Neural crest cell (in vitro differentiated cells): ENCODE data around the gene NOTCH4. TPM values are rescaled to one million over a fixed set of nuclear protein-coding genes. Genes with fewer than 3 reads are reported as not detected.

Source experiments
- DNase-seq: peaks from one replicate; pipeline ENCODE4 v3.0.0; 2021; ENCODE audit warnings: low read depth, mixed read lengths, low spot score
- H3K27ac Mint-ChIP-seq: one replicate; pipeline ENCODE4 v1.8.0; 2021; ENCODE audit warnings: mild to moderate bottlenecking, mixed read lengths; ENCODE audit not compliant: unreplicated experiment
- H3K27me3 Mint-ChIP-seq: 2 replicates; pipeline ENCODE4 v1.8.0; 2021; ENCODE audit warnings: low read depth, mild to moderate bottlenecking, mixed read lengths
- H3K36me3 Mint-ChIP-seq: 2 replicates; pipeline ENCODE4 v1.8.0; 2021; ENCODE audit warnings: low read depth, mild to moderate bottlenecking, mixed read lengths
- H3K4me1 Mint-ChIP-seq: 2 replicates; pipeline ENCODE4 v1.8.0; 2021; ENCODE audit warnings: mixed read lengths
- H3K4me3 Mint-ChIP-seq: one replicate; pipeline ENCODE4 v1.8.0; 2021; ENCODE audit warnings: mild to moderate bottlenecking, mixed read lengths
- H3K9me3 Mint-ChIP-seq: 2 replicates; pipeline ENCODE4 v1.8.0; 2021; ENCODE audit warnings: mixed read lengths
- CTCF ChIP-seq: fragments of 200-600 bp; sonication (generic); conservative IDR thresholded peaks from 2 replicates; pipeline ENCODE4 v1.5.0; 2021; ENCODE audit warnings: antibody characterized with exemption, mild to moderate bottlenecking
- microRNA-seq: library from miRNA; unstranded; fragments of <30 nt; microRNA quantifications from one replicate; pipeline ENCODE4, GENCODE V29; 2020
- total RNA-seq: library from RNA; stranded (reverse); gene quantifications from 2 replicates; pipeline ENCODE4 v1.2.1, GENCODE V29; 2021

The NOTCH4 gene
- total RNA-seq, 1 donor from 2014 or later = 5.6 TPM

GRCh38 chr6:32148289-32149091 is 75.4 kb downstream of the NOTCH4 start:
- H3K4me3 Mint-ChIP-seq = peak overlapping the region; percentile 45
- H3K27me3 Mint-ChIP-seq = no peaks in the 10 kb centered on the region
- H3K36me3 Mint-ChIP-seq = peaks cover 3% of the 10 kb centered on the region
- TF ChIP-seq CTCF = no peak
- DNase-seq = no peak
- no peaks in the 10 kb centered on the region for H3K9me3 Mint-ChIP-seq
- peaks cover 38% of the 10 kb centered on the region for H3K4me1 Mint-ChIP-seq
- peak overlapping the region; percentile 31 for H3K27ac Mint-ChIP-seq

- DNase-seq = no peak
- TF ChIP-seq CTCF = no peak
- Mint-ChIP-seq H3K4me1 (peaks cover 29% of the 10 kb centered on the region), H3K27ac (peak overlapping the region; percentile 31), H3K4me3 (no peak overlapping the region), H3K9me3 (no peaks in the 10 kb centered on the region), H3K27me3 (no peaks in the 10 kb centered on the region), H3K36me3 (peaks cover 3% of the 10 kb centered on the region)
Measured at GRCh38 chr6:32147401-32148132, 76.3 kb downstream of the NOTCH4 start.

GRCh38 chr6:32146687-32147086 is 77.2 kb downstream of the NOTCH4 start:
- Mint-ChIP-seq H3K36me3 (peaks cover 3% of the 10 kb centered on the region), H3K27me3 (no peaks in the 10 kb centered on the region), H3K27ac (no peak overlapping the region), H3K4me3 (no peak overlapping the region), H3K9me3 (no peaks in the 10 kb centered on the region), H3K4me1 (peaks cover 21% of the 10 kb centered on the region)
- no peak for TF ChIP-seq CTCF
- no peak for DNase-seq

- no peaks in the 10 kb centered on the region for H3K27me3 Mint-ChIP-seq
- H3K9me3 Mint-ChIP-seq = no peaks in the 10 kb centered on the region
- peaks cover 19% of the 10 kb centered on the region for H3K4me1 Mint-ChIP-seq
- no peak overlapping the region for H3K4me3 Mint-ChIP-seq
- H3K36me3 Mint-ChIP-seq = peaks cover 3% of the 10 kb centered on the region
- H3K27ac Mint-ChIP-seq = no peak overlapping the region
- DNase-seq = no peak
- no peak for TF ChIP-seq CTCF
Measured at GRCh38 chr6:32146287-32146686, 77.6 kb downstream of the NOTCH4 start.

Small RNA genes within 50 kb of the gene (microRNA-seq; reads per million reads assigned to microRNA genes)
- gene MIR6721 (22.5 reads per million, percentile 36 among the genes with 10 or more reads in this experiment), gene MIR6833 (not detected)

Other genes starting within 250 kb of the NOTCH4 start
- gene C4A, start 242.0 kb downstream of the NOTCH4 start, total RNA-seq = 5.6 and 10.1 TPM in 2 replicates
- gene C4B, start 209.3 kb downstream of the NOTCH4 start, total RNA-seq = 5.3 and 6.7 TPM in 2 replicates
- gene CYP21A2, start 185.7 kb downstream of the NOTCH4 start, total RNA-seq = 0.23 TPM in 2 replicates
- gene TNXB, start 114.7 kb downstream of the NOTCH4 start, total RNA-seq = 4.6 and 6.6 TPM in 2 replicates
- 83.6 and 87.1 TPM in 2 replicates for gene ATF6B, start 95.8 kb downstream of the NOTCH4 start, total RNA-seq
- gene FKBPL, start 93.8 kb downstream of the NOTCH4 start, total RNA-seq = 12.4 and 13.0 TPM in 2 replicates
- 3.1 and 4.1 TPM in 2 replicates for gene PRRT1, start 72.1 kb downstream of the NOTCH4 start, total RNA-seq
- gene PPT2, start 69.9 kb downstream of the NOTCH4 start, total RNA-seq = 60.9 and 62.3 TPM in 2 replicates
- 39.3 and 44.0 TPM in 2 replicates for gene EGFL8, start 59.5 kb downstream of the NOTCH4 start, total RNA-seq
- gene AGPAT1, start 48.0 kb downstream of the NOTCH4 start, total RNA-seq = 88.9 and 92.9 TPM in 2 replicates
- 60.2 and 60.7 TPM in 2 replicates for gene RNF5, start 45.7 kb downstream of the NOTCH4 start, total RNA-seq
- gene AGER, start 39.8 kb downstream of the NOTCH4 start, total RNA-seq = 25.7 and 26.0 TPM in 2 replicates
- 205 and 206 TPM in 2 replicates for gene PBX2, start 33.9 kb downstream of the NOTCH4 start, total RNA-seq
- gene GPSM3, start 31.4 kb downstream of the NOTCH4 start, total RNA-seq = 7.3 and 8.0 TPM in 2 replicates
- not detected in 2 replicates for gene TSBP1, start 147.8 kb upstream of the NOTCH4 start, total RNA-seq
- not detected in 2 replicates for gene BTNL2, start 183.1 kb upstream of the NOTCH4 start, total RNA-seq
- gene HLA-DRA, start 215.8 kb upstream of the NOTCH4 start, total RNA-seq = 0.28 TPM in 1 of 2 replicates, not detected in the other